Measurements from ENCODE around the gene STX18. TPM values are rescaled to one million over a fixed set of nuclear protein-coding genes. Genes with fewer than 3 reads are reported as not detected.

STX18 gene
- total RNA-seq, 6 experiments from 2014 or later, result 11.7 to 18.4 (median 15.8) TPM

DNA sequence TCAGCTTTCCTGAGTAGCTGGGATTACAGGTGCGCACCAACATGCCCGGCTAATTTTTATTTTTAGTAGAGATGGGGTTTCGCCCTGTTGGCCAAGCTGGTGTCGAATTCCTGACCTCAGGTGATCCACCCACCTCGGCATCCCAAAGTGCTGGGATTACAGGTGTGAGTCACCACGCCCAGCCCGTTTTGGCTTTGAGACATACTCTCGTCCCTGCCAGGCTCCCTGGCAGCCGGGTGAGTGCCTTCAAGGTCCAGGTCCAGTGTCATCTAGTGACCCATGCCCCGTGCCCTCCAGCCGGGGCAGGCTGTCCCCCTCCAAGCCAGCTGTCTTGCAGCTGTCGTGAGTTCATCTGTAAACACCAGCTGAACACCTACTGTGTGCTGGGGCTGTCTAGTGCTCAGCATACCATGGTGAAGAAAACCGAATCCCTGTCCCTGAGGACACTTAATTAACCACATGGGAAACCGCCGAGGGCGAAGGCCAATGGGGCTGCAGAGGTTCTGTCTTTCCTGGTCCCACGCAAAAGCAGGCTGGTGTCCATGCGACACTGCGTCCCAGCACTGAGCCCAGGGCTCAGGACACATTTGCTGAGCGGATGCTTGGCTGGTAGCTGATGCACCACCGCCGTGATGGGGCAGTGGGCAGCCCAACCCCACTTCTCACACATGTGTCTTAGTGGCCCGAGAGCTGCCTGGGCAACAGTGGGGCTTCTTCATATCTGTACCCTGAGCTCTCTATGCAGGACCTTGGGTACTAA lies 133.1 kb downstream of the STX18 start:
- TF ChIP-seq POLR2A (IDR thresholded peaks at IDR 0.05), result no peak
- TF ChIP-seq, protein P1, sequence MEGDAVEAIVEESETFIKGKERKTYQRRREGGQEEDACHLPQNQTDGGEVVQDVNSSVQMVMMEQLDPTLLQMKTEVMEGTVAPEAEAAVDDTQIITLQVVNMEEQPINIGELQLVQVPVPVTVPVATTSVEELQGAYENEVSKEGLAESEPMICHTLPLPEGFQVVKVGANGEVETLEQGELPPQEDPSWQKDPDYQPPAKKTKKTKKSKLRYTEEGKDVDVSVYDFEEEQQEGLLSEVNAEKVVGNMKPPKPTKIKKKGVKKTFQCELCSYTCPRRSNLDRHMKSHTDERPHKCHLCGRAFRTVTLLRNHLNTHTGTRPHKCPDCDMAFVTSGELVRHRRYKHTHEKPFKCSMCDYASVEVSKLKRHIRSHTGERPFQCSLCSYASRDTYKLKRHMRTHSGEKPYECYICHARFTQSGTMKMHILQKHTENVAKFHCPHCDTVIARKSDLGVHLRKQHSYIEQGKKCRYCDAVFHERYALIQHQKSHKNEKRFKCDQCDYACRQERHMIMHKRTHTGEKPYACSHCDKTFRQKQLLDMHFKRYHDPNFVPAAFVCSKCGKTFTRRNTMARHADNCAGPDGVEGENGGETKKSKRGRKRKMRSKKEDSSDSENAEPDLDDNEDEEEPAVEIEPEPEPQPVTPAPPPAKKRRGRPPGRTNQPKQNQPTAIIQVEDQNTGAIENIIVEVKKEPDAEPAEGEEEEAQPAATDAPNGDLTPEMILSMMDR (IDR thresholded peaks at IDR 0.05), result no peak
- Histone ChIP-seq H3K36me3 (no peaks in the 10 kb centered on the region), H3K4me3 (no peak overlapping the region), H3K9me3 (no peaks in the 10 kb centered on the region), H3K4me1 (no peaks in the 10 kb centered on the region), H3K27me3 (no peaks in the 10 kb centered on the region), H3K27ac (no peak overlapping the region)
- intact Hi-C loops (cut with DNase I), result no loop called here
- WGBS (ENCODE audit: insufficient coverage, low coverage, low lambda C conversion rate, missing lambda C conversion rate), result 86% methylated on average over 5 of the region's 23 CpGs
- DNase-seq (peak in 1 of 3 donors; percentile 36), ATAC-seq (no peak)

DNA sequence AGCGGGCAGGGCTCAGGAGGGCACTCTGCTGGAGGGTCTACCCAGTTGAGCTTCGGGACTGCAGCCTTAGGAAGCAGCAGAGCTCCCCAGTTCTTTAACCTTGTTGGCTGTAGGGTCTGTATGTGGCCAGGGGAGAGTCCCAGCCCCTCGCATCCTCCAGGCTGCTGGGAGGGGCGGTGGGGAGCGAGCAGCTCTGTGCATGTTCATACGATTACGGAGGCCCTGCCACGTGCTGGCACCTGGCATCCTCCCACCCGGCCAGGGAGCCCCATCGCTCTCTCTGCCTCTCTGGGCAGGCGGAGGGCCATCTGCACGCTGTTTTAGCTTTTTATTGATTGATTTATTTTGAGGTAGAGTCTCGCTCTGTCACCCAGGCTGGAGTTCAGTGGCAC lies 133.7 kb downstream of the STX18 start:
- TF ChIP-seq, protein P1 (IDR thresholded peaks at IDR 0.05), result no peak
- TF ChIP-seq POLR2A (IDR thresholded peaks at IDR 0.05), result no peak
- no peaks in the 10 kb centered on the region for H3K36me3 ChIP-seq
- H3K9me3 ChIP-seq, result no peaks in the 10 kb centered on the region
- H3K4me3 ChIP-seq, result no peak overlapping the region
- no peaks in the 10 kb centered on the region for H3K4me1 ChIP-seq
- peak in 1 of 3 donors; percentile 18 for DNase-seq
- no peak overlapping the region for H3K27ac ChIP-seq
- intact Hi-C loops (cut with DNase I), result no loop called here
- no peak for ATAC-seq
- no peaks in the 10 kb centered on the region for H3K27me3 ChIP-seq
- 45% methylated on average over 9 of the region's 13 CpGs for WGBS (ENCODE audit: insufficient coverage, low coverage, low lambda C conversion rate, missing lambda C conversion rate)

DNA sequence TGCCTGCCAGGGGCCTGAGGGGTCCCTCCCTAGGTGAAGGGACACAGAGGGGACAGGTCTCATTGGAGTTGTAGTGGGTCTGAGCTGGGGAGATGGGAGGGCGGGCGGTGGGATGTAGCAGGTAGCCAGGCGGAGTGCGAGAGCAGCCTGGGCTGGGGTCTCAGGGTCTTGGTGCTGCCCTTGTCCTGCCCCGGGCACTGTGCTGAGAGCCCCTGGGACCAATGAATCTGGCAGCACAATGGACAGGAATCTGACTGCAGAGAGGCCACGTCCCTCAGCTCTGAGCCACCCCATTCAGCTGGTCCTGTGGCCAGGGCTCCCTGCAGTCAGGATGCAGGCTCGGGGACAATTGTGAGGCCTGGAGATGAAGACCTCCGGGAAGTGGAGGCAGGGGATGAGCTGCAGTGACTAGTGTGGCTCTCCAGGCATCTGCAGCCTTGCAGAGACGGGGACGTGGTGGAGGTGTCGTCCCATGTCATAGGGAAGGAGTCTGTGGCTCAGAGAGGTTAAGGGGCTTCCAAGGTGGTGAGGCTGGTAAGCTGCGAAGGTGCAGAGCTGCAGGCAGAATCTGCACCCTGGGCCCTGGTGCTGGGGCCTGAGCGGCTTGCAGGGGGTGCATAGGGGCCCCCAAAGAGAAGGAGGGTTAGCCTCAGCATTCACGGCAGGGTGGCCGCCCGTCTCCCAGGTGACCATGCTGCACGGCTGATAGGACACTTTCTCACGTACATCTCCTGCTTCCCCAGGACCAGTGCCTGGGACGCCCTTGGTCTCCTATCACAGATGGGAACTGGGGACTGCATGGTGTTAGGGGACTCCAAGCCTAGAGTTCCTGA lies 134.3 kb downstream of the STX18 start:
- Histone ChIP-seq H3K9me3 (no peaks in the 10 kb centered on the region), H3K36me3 (no peaks in the 10 kb centered on the region), H3K27me3 (no peaks in the 10 kb centered on the region), H3K4me3 (no peak overlapping the region), H3K27ac (no peak overlapping the region), H3K4me1 (no peaks in the 10 kb centered on the region)
- 41% methylated on average over 5 of the region's 19 CpGs for WGBS (ENCODE audit: insufficient coverage, low coverage, low lambda C conversion rate, missing lambda C conversion rate)
- TF ChIP-seq, protein P1 (IDR thresholded peaks at IDR 0.05), result no peak
- no peak for TF ChIP-seq POLR2A (IDR thresholded peaks at IDR 0.05)
- intact Hi-C loops (cut with DNase I), result no loop called here
- peak in 1 of 4 donors; percentile 14 for ATAC-seq
- peak in 1 of 3 donors; percentile 33 for DNase-seq

DNA sequence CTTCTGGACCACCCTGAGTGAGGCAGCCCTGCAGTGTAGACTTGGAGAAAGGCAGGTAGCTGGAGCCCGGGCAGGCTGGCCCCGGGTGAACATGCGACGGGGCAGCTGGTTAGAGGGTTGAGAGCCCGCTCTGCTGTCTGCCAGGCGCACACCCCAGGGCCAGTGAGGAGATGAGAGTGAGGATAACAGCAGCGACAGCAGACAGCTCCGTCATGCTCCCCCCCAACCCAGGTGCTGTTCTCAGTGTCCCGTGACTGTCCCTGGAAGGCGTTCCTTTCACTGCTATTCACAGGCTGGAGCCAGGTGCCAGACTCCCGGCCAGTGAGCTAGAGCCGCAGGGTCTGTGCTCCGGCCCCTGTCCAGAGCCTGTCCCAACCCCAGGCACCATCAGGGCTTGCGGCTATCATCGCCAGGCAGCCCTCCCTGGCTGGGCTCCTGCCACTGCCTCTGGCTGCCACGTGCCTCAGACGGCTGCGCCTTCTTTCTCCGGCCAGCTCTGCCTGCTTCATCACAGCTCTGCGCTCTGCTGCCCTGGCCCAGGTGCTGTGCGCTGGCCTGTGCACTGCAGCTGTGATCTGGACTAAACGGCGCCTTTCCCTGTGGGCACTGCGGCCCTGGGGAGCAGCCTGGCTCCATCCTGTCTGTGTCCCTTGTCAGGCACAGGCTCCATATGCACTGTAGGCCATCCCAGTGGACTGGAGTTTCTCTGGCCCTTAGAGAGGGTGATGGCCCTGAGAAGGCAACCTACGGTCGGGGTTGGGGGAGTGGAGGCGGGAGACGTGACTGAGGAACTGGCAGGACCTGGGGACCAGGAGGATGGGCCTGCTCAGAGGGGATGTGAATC lies 135.2 kb downstream of the STX18 start:
- Histone ChIP-seq H3K36me3 (no peaks in the 10 kb centered on the region), H3K9me3 (no peaks in the 10 kb centered on the region), H3K4me3 (no peak overlapping the region), H3K27ac (no peak overlapping the region), H3K27me3 (no peaks in the 10 kb centered on the region), H3K4me1 (no peaks in the 10 kb centered on the region)
- intact Hi-C loops (cut with DNase I), result no loop called here
- ATAC-seq (peak in 1 of 4 donors; percentile 8), DNase-seq (peak in 1 of 3 donors; percentile 43)
- TF ChIP-seq, protein P1 (IDR thresholded peaks at IDR 0.05), result no peak
- no peak for TF ChIP-seq POLR2A (IDR thresholded peaks at IDR 0.05)
- 72% methylated on average over 14 of the region's 28 CpGs for WGBS (ENCODE audit: insufficient coverage, low coverage, low lambda C conversion rate, missing lambda C conversion rate)

Data from right lobe of liver (tissue), 6 donors.